Measurements from ENCODE around the gene SUGCT.

DNA sequence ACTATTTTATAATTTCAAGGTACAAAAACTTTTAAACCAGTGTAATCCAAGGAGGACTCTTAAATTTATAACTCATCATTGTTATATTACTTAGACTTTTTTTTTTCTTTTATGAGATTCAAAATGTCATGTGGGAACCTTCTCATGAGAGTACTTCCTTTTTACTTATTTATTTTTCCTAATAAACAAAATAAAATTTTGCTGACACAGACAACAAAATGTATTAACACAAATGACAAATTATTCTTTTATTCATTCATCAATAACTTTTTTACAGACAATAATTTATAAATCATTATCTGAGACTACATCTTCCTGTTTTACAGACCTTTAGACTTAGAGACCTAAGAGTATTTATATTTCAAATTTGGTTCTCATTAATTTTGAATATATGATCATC lies 706.2 kb downstream of the SUGCT start:
- TF ChIP-seq, protein P1, sequence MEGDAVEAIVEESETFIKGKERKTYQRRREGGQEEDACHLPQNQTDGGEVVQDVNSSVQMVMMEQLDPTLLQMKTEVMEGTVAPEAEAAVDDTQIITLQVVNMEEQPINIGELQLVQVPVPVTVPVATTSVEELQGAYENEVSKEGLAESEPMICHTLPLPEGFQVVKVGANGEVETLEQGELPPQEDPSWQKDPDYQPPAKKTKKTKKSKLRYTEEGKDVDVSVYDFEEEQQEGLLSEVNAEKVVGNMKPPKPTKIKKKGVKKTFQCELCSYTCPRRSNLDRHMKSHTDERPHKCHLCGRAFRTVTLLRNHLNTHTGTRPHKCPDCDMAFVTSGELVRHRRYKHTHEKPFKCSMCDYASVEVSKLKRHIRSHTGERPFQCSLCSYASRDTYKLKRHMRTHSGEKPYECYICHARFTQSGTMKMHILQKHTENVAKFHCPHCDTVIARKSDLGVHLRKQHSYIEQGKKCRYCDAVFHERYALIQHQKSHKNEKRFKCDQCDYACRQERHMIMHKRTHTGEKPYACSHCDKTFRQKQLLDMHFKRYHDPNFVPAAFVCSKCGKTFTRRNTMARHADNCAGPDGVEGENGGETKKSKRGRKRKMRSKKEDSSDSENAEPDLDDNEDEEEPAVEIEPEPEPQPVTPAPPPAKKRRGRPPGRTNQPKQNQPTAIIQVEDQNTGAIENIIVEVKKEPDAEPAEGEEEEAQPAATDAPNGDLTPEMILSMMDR (IDR thresholded peaks at IDR 0.05), result no peak
- TF ChIP-seq POLR2A (IDR thresholded peaks at IDR 0.05), result no peak
